Keratinocyte (primary cell): ENCODE data around the gene OTOGL. TPM values are rescaled to one million over a fixed set of nuclear protein-coding genes. Genes with fewer than 3 reads are reported as not detected.
"Not testable (repeated sequence)": the region's sequence is repeated elsewhere in the genome, so short reads cannot be mapped to it uniquely, and the experiment has no call there.

ENCODE experiments used
- DNase-seq: peaks from one replicate; pipeline ENCODE4 v3.0.0-alpha.2; 2011; ENCODE audit warnings: low read depth, missing footprints, low spot score
- FAIRE-seq: peaks from 2 replicates; lab custom pipeline; 2011; peaks lifted over from hg19 to GRCh38; lab: Jason Lieb, UNC
- H2AFZ ChIP-seq: 2 replicates; pipeline ENCODE4 v1.6.0; 2012; ENCODE audit warnings: low read length, control low read depth, inconsistent platforms; ENCODE audit not compliant: control insufficient read depth
- H3K27ac ChIP-seq: 2 replicates; pipeline ENCODE4 v1.5.1; 2011; ENCODE audit warnings: low read length; ENCODE audit not compliant: control insufficient read depth, insufficient read depth
- H3K27me3 ChIP-seq: 3 replicates; pipeline ENCODE4 v1.6.0; 2011; ENCODE audit warnings: low read length; ENCODE audit not compliant: control insufficient read depth, insufficient read depth; ENCODE audit errors: extremely low read depth
- H3K36me3 ChIP-seq, 2 experiments: 2 replicates in 1 of 2; 3 replicates in 1 of 2; pipeline ENCODE4 v1.5.1; 2011; ENCODE audit warnings: low read length in 2 of 2, mild to moderate bottlenecking in 1 of 2; ENCODE audit not compliant: control insufficient read depth in 2 of 2, insufficient read depth in 2 of 2; ENCODE audit errors: extremely low read depth in 1 of 2
- H3K4me1 ChIP-seq: 3 replicates; pipeline ENCODE4 v1.5.1; 2011; ENCODE audit warnings: low read length; ENCODE audit not compliant: control insufficient read depth, insufficient read depth; ENCODE audit errors: extremely low read depth
- H3K4me2 ChIP-seq: 3 replicates; pipeline ENCODE4 v1.6.0; 2011; ENCODE audit warnings: low read depth, low read length; ENCODE audit not compliant: control insufficient read depth, insufficient read depth; ENCODE audit errors: extremely low read depth
- H3K4me3 ChIP-seq, 3 experiments: fragments of 200-600 bp in 1 of 3; sonication (generic) in 1 of 3; 2 replicates in 2 of 3; 3 replicates in 1 of 3; pipeline ENCODE4 v1.5.1; 2011 to 2016; ENCODE audit warnings: low read length in 3 of 3, mild to moderate bottlenecking in 3 of 3, control low read depth in 2 of 3, inconsistent platforms in 1 of 3, low read depth in 1 of 3, mixed read lengths in 1 of 3, mixed run types in 1 of 3, moderate library complexity in 1 of 3; ENCODE audit not compliant: control insufficient read depth in 2 of 3, insufficient read depth in 2 of 3; ENCODE audit errors: extremely low read depth in 1 of 3
- H3K79me2 ChIP-seq: 2 replicates; pipeline ENCODE4 v1.6.0; 2012; ENCODE audit warnings: low read length; ENCODE audit not compliant: control insufficient read depth, insufficient read depth
- H3K9ac ChIP-seq: 3 replicates; pipeline ENCODE4 v1.6.0; 2011; ENCODE audit warnings: low read length; ENCODE audit not compliant: control insufficient read depth, insufficient read depth; ENCODE audit errors: extremely low read depth
- H3K9me1 ChIP-seq: 3 replicates; pipeline ENCODE4 v1.6.0; 2011; ENCODE audit warnings: low read length; ENCODE audit not compliant: control insufficient read depth, insufficient read depth; ENCODE audit errors: extremely low read depth
- H3K9me3 ChIP-seq: 2 replicates; pipeline ENCODE4 v1.5.1; 2012; ENCODE audit warnings: low read depth, low read length; ENCODE audit not compliant: control insufficient read depth
- H4K20me1 ChIP-seq: 3 replicates; pipeline ENCODE4 v1.6.0; 2011; ENCODE audit warnings: low read length; ENCODE audit not compliant: control insufficient read depth, insufficient read depth; ENCODE audit errors: extremely low read depth
- EZH2 ChIP-seq: IDR thresholded peaks from one replicate; pipeline ENCODE4 v1.6.1; 2012; ENCODE audit warnings: inconsistent platforms, mild to moderate bottlenecking, low read length, moderate library complexity
- dilution Hi-C: fragments of 300-500 bp; cut with MboI; formaldehyde crosslinking; loops from one replicate; pipeline ENCODE4 v1.7.0; 2020; ENCODE audit warnings: low sequenced_read_pairs; ENCODE audit not compliant: extremely low pct_ligation_motif_present
- polyA plus RNA-seq, 5 experiments: library from polyadenylated mRNA; depleted of rRNA in 3 of 5; stranded (reverse) in 3 of 5; stranded (forward) in 1 of 5; unstranded in 1 of 5; fragments of >200 nt; gene quantifications; 1 replicate in 1 of 5; 2 replicates in 3 of 5; 3 replicates in 1 of 5; pipeline versions ENCODE4 v1.2.1 to v1.2.3, GENCODE V29; 2011 to 2012; ENCODE audit warnings: missing spikeins in 2 of 5, low read depth in 1 of 5, low replicate concordance in 1 of 5
- TF ChIP-seq, protein P1 (sequence below), 3 experiments: IDR thresholded peaks in 1 of 3; conservative IDR thresholded peaks in 1 of 3; optimal IDR thresholded peaks in 1 of 3; 2 replicates in 2 of 3; 3 replicates in 1 of 3; pipeline versions ENCODE3 to v1.5.1; 2011; ENCODE audit warnings: low read length in 3 of 3, mild to moderate bottlenecking in 3 of 3, moderate library complexity in 2 of 3, control low read depth in 1 of 3, inconsistent platforms in 1 of 3; ENCODE audit not compliant: insufficient read depth in 2 of 3; ENCODE audit errors: extremely low read depth in 1 of 3

Gene OTOGL
- polyA plus RNA-seq, 1 donor (not counting 4 experiments of a cell fraction or from before 2014, with no cell fraction given): 0.08 TPM

DNA sequence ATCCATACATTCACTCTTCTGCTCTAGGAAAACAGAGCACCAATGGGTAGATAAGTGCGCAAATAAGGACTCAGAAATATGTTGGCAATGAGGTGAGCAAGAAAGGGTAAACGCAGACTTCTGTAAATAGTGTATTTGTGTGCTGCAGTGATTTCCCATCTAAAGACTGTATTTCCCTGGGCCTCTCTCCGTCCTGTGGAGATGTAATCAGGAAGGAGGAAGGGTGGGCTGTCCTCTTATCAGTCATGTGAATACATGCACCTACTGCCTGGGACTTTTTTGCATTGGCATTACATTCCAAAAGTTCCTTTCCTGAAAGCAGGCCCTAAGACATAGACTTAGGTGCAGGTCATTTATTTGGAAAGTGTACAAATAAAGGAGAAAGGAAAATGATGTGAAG lies 114.5 kb downstream of the OTOGL start:
- Histone ChIP-seq H3K36me3 (no peaks in the 10 kb centered on the region), H3K27me3 (no peaks in the 10 kb centered on the region), H3K79me2 (no peaks in the 10 kb centered on the region), H3K4me3 (no peak overlapping the region), H3K4me2 (no peak overlapping the region), H2AFZ (no peak overlapping the region), H3K27ac (no peak overlapping the region), H3K9me1 (no peaks in the 10 kb centered on the region), H3K9ac (no peak overlapping the region), H3K4me1 (no peaks in the 10 kb centered on the region), H4K20me1 (no peaks in the 10 kb centered on the region), H3K9me3 (no peaks in the 10 kb centered on the region)
- FAIRE-seq (no peak), DNase-seq (no peak)
- dilution Hi-C loops: no loop called here
- no peak for TF ChIP-seq EZH2
- TF ChIP-seq, protein P1, sequence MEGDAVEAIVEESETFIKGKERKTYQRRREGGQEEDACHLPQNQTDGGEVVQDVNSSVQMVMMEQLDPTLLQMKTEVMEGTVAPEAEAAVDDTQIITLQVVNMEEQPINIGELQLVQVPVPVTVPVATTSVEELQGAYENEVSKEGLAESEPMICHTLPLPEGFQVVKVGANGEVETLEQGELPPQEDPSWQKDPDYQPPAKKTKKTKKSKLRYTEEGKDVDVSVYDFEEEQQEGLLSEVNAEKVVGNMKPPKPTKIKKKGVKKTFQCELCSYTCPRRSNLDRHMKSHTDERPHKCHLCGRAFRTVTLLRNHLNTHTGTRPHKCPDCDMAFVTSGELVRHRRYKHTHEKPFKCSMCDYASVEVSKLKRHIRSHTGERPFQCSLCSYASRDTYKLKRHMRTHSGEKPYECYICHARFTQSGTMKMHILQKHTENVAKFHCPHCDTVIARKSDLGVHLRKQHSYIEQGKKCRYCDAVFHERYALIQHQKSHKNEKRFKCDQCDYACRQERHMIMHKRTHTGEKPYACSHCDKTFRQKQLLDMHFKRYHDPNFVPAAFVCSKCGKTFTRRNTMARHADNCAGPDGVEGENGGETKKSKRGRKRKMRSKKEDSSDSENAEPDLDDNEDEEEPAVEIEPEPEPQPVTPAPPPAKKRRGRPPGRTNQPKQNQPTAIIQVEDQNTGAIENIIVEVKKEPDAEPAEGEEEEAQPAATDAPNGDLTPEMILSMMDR (optimal IDR thresholded peaks at IDR 0.05 in 1 of 3, IDR thresholded peaks at IDR 0.05 in 1 of 3, conservative IDR thresholded peaks at IDR 0.05 in 1 of 3; ENCODE audit: extremely low read depth in 1 of 3, insufficient read depth in 2 of 3, low read length in 3 of 3): no peak

DNA sequence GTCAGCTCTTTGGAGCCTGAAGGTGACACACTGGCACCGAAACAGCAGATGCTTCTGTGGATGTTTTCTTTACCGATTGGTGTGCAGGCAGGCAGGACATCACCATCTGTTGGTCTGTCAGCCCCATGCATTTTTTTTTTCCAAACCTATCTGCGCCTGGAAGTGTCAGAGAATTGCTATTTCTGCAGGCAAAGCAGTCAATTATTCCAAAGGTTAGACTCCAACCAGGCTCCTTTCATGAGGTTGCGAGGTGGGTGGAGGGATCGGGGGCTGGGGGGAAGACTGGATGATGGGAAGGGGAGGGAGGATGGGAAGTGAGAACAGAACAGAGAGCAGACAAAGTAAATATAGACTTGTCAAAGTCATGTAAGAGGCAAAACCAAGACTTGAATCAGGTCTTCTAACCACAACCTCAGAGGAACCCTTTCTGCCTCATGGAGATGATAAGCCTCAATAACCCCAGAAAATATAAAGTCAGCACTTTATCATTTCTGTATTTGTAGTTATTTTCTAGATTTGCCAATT lies 117.7 kb downstream of the OTOGL start:
- H3K9me1 ChIP-seq: no peaks in the 10 kb centered on the region
- no peaks in the 10 kb centered on the region for H4K20me1 ChIP-seq
- no peak overlapping the region for H3K4me2 ChIP-seq
- FAIRE-seq: no peak
- dilution Hi-C loops: no loop called here
- H2AFZ ChIP-seq: no peak overlapping the region
- no peak overlapping the region for H3K9ac ChIP-seq
- no peaks in the 10 kb centered on the region for H3K9me3 ChIP-seq
- no peaks in the 10 kb centered on the region for H3K27me3 ChIP-seq
- DNase-seq: no peak
- TF ChIP-seq EZH2: no peak
- TF ChIP-seq, protein P1 (optimal IDR thresholded peaks at IDR 0.05 in 1 of 3, IDR thresholded peaks at IDR 0.05 in 1 of 3, conservative IDR thresholded peaks at IDR 0.05 in 1 of 3; ENCODE audit: extremely low read depth in 1 of 3, insufficient read depth in 2 of 3, low read length in 3 of 3): no peak
- no peaks in the 10 kb centered on the region for H3K36me3 ChIP-seq
- no peaks in the 10 kb centered on the region for H3K79me2 ChIP-seq
- no peak overlapping the region for H3K4me3 ChIP-seq
- no peak overlapping the region for H3K27ac ChIP-seq
- no peaks in the 10 kb centered on the region for H3K4me1 ChIP-seq

DNA sequence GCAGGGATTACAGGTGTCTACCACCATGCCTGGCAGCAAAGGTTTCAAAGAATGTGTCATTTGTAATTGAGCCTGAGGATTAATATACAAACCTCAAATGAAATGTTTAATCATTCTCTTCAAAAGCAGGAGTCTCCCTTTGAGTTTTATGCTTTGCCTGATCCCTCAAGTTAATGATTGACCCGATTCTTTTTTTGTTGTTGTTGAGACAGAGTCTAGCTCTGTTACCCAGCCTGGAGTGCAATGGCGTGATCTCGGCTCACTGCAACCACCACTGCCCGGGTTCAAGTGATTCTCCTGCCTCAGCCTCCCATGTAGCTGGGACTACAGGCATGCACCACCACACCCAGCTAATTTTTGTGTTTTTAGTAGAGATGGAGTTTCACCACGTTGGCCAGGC lies 119.6 kb downstream of the OTOGL start:
- H3K9me3 ChIP-seq, H3K9ac ChIP-seq, H2AFZ ChIP-seq, H3K79me2 ChIP-seq, H3K9me1 ChIP-seq, H3K4me1 ChIP-seq, H3K36me3 ChIP-seq, DNase-seq, H4K20me1 ChIP-seq, H3K4me3 ChIP-seq, FAIRE-seq, H3K4me2 ChIP-seq, H3K27me3 ChIP-seq, H3K27ac ChIP-seq, dilution Hi-C loops: not testable (repeated sequence)
